HG03159 (cell line): ENCODE measurements around the gene VOPP1.

Experiments used
- ATAC-seq: cut with Tn5 transposase; IDR thresholded peaks from one replicate; pipeline ENCODE4 v1.9.1; 2021; ENCODE audit warnings: mild to moderate bottlenecking, moderate library complexity; ENCODE audit not compliant: unreplicated experiment

Gene VOPP1

GRCh38 chr7:55534262-55534915 lies 37.9 kb downstream of the VOPP1 start:
- peak; percentile 72 for ATAC-seq

GRCh38 chr7:55533729-55534080 lies 38.6 kb downstream of the VOPP1 start:
- ATAC-seq, result no peak

DNA sequence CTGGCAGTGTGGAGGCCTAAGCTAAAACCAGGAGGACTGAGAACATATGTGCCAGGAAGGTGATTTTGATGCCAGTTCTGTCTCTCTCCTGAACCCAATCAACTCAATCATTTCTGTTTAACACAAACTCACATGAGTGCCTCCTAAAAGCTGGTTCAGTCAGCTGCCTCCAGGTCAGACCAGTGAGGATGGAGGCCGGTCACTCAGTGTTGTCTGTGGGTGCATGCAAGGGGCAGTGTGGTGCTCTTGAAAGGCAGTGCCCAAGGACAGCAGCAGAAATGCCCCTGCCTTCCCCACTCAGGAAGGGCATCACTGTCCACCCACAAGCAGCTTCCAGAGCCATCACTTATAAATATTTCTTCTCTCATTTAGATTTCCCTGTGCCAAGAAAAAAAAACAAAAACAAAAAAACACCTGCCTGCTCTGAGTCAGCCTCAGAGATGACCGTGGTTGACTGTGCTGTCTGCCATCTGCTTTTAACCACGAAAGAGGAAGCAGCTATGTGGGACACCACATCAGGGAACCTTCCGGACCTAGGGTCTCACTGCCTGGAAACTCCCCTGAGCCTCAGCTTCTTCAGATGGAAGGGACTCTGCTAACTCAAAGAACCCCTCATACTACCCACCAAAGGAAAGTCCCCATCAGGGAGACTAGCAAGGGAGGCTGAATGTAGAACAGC lies 39.1 kb downstream of the VOPP1 start:
- ATAC-seq, result peak; percentile 61

- no peak for ATAC-seq
Observed at GRCh38 chr7:55532150-55532917, 40.0 kb downstream of the VOPP1 start.

GRCh38 chr7:55531536-55531935 lies 40.8 kb downstream of the VOPP1 start:
- no peak for ATAC-seq

GRCh38 chr7:55527307-55527706 lies 45.0 kb downstream of the VOPP1 start:
- ATAC-seq, result no peak

- peak; percentile 64 for ATAC-seq
Observed at GRCh38 chr7:55526770-55527169, 45.5 kb downstream of the VOPP1 start.

- ATAC-seq, result no peak
Observed at GRCh38 chr7:55526329-55526728, 46.0 kb downstream of the VOPP1 start.

GRCh38 chr7:55524558-55525310 lies 47.6 kb downstream of the VOPP1 start:
- no peak for ATAC-seq

GRCh38 chr7:55523366-55523765 lies 48.9 kb downstream of the VOPP1 start:
- ATAC-seq, result no peak

GRCh38 chr7:55521917-55522902 lies 50.1 kb downstream of the VOPP1 start:
- ATAC-seq, result no peak

DNA sequence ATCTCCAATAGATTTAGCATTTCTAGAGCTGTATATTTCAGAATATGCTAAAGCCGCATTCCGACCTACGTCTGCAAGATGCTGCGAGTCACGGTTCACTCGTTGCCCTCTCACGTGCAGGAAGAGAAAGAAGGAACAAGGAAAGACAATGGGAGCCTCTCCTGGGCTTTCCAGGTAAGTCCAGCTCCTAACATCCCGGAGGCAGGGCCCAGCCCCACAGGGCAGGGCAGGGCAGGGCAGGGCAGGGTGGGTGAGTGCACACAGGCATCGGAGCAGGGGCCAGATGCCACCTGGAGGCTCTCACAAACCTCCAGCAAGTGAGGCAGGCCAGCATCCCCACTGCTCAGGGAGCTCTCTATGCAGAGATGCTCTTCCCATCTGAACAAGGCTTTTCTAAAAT lies 50.8 kb downstream of the VOPP1 start:
- ATAC-seq, result no peak

- ATAC-seq, result no peak
Observed at GRCh38 chr7:55520426-55521140, 51.7 kb downstream of the VOPP1 start.

DNA sequence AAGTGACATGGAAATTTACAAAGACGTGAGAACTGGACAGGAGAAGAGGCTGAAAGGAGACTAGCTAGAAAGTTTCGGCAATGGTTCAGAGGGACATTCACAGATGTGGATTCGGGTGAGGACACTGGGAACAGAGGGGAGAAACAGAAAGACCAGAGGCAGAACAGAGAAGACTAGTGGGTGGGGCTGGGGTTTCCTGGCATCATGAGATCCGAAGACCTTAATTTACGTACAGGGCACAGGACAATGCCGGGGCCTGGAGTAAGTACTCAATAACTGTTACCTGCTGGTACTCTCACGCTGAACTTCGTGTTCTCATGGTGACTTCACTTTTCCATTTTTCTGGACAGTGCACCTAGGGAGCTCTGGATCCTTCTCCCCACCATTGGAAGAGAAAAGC lies 53.5 kb downstream of the VOPP1 start:
- ATAC-seq, result no peak

GRCh38 chr7:55517936-55518689 lies 54.2 kb downstream of the VOPP1 start:
- ATAC-seq, result no peak

DNA sequence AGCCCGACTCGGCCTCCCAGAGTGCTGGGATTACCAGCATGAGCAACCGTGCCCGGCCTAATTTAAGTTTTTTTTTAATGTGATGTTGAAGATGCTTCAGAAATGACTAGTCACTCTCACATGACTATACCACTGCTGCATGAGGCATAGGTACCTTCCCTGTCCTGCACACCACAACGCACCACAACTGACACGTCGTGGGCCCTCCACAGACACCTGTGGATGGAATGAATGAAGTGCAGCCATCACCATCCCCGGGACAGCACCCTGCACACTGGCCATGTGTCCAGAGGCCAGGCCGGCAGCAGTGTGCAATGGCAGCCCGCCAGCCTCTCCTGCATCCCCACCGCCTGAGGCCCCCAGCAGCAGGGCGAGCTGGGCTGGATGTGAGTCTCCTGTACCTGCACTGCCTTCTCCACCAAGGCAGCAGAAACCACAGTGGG lies 55.1 kb downstream of the VOPP1 start:
- peak; percentile 84 for ATAC-seq

- no peak for ATAC-seq
Observed at GRCh38 chr7:55516409-55516808, 55.9 kb downstream of the VOPP1 start.

- ATAC-seq, result peak; percentile 41
Observed at GRCh38 chr7:55515569-55516279, 56.6 kb downstream of the VOPP1 start.
